IMR-90 (cell line): Measurements from ENCODE around the gene SUPV3L1. TPM values are rescaled to one million over a fixed set of nuclear protein-coding genes. Genes with fewer than 3 reads are reported as not detected.

Experiments used
- ATAC-seq: fragments of 200-7000 bp; cut with Tn5 transposase; 2 replicates; pipeline ENCODE4 v1.9.1; 2020; ENCODE audit warnings: low read depth, mild to moderate bottlenecking, moderate library complexity
- BruUV-seq: library from RNA; stranded (reverse); fragments of 400-500 nt; replicated peaks from 2 replicates; lab custom pipeline; 2021; lab: Mats Ljungman, UMichigan
- CTCF ChIA-PET: fragments of 300-600 bp; formaldehyde crosslinking; extraction: SDS; loops from one replicate; lab custom pipeline; 2021; ENCODE audit warnings: antibody characterized with exemption; lab: Yijun Ruan, JAX
- POLR2A ChIA-PET: fragments of 300-600 bp; sonication (Branson Sonifier 250); formaldehyde crosslinking; loops from one replicate; lab custom pipeline; 2022; ENCODE audit warnings: antibody characterized with exemption; ENCODE audit not compliant: unreplicated experiment; lab: Charles Lee
- DNase-seq: peaks from one replicate; pipeline ENCODE4 v3.0.0; 2013
- H2AFZ ChIP-seq: replicated peaks from 2 replicates; pipeline ENCODE3; 2013; ENCODE audit warnings: low read length, mild to moderate bottlenecking; ENCODE audit not compliant: poor library complexity
- H2AK5ac ChIP-seq: 2 replicates; pipeline ENCODE4 v1.6.1; 2013; ENCODE audit warnings: low read depth, low read length, inconsistent platforms
- H2AK9ac ChIP-seq: replicated peaks from 2 replicates; pipeline ENCODE3; 2013; ENCODE audit warnings: mild to moderate bottlenecking, low read depth, low read length, moderate library complexity; ENCODE audit not compliant: poor library complexity
- H2BK120ac ChIP-seq: 2 replicates; pipeline ENCODE4 v1.6.1; 2013; ENCODE audit warnings: low read depth, low read length, inconsistent platforms
- H2BK15ac ChIP-seq: 3 replicates; pipeline ENCODE4 v1.6.1; 2013; ENCODE audit warnings: low read depth, low read length, inconsistent platforms
- H2BK20ac ChIP-seq: 2 replicates; pipeline ENCODE4 v1.6.1; 2013; ENCODE audit warnings: low read depth, mild to moderate bottlenecking, inconsistent platforms, low read length, moderate library complexity
- H2BK5ac ChIP-seq: 2 replicates; pipeline ENCODE4 v1.6.1; 2013; ENCODE audit warnings: mild to moderate bottlenecking, low read depth, low read length, inconsistent platforms; ENCODE audit not compliant: poor library complexity, severe bottlenecking
- H3K14ac ChIP-seq: replicated peaks from 2 replicates; pipeline ENCODE4 v1.6.1; 2013; ENCODE audit warnings: low read depth, low read length, inconsistent platforms
- H3K18ac ChIP-seq: 2 replicates; pipeline ENCODE4 v1.6.1; 2013; ENCODE audit warnings: low read depth, low read length, control low read depth
- H3K23ac ChIP-seq: 2 replicates; pipeline ENCODE4 v1.6.1; 2013; ENCODE audit warnings: low read depth, low read length, inconsistent platforms
- H3K27ac ChIP-seq: 2 replicates; pipeline ENCODE4 v1.5.1; 2013; ENCODE audit warnings: mild to moderate bottlenecking, control low read depth, low read length; ENCODE audit not compliant: insufficient read depth
- H3K27me3 ChIP-seq: 2 replicates; pipeline ENCODE4 v1.6.1; 2013; ENCODE audit warnings: low read length; ENCODE audit not compliant: control insufficient read depth, insufficient read depth
- H3K36me3 ChIP-seq: 2 replicates; pipeline ENCODE4 v1.6.1; 2013; ENCODE audit warnings: low read length, mixed read lengths; ENCODE audit not compliant: control insufficient read depth, insufficient read depth
- H3K4ac ChIP-seq: 2 replicates; pipeline ENCODE4 v1.6.1; 2013; ENCODE audit warnings: low read depth, low read length, inconsistent platforms
- H3K4me1 ChIP-seq: 2 replicates; pipeline ENCODE4 v1.6.1; 2013; ENCODE audit warnings: low read length, mixed read lengths; ENCODE audit not compliant: control insufficient read depth, insufficient read depth
- H3K4me2 ChIP-seq: 2 replicates; pipeline ENCODE4 v1.6.1; 2013; ENCODE audit warnings: low read depth, mild to moderate bottlenecking, control low read depth, low read length, moderate library complexity
- H3K4me3 ChIP-seq: 2 replicates; pipeline ENCODE4 v1.5.1; 2013; ENCODE audit warnings: low read depth, mild to moderate bottlenecking, control low read depth, low read length, moderate library complexity; ENCODE audit not compliant: insufficient read depth
- H3K56ac ChIP-seq: 2 replicates; pipeline ENCODE4 v1.6.1; 2013; ENCODE audit warnings: low read length, inconsistent platforms; ENCODE audit not compliant: insufficient read depth; ENCODE audit errors: extremely low read depth
- H3K79me1 ChIP-seq, 2 experiments: 2 replicates each; pipeline ENCODE4 v1.6.1; 2013; ENCODE audit warnings: low read length in 2 of 2, inconsistent platforms in 1 of 2, low read depth in 1 of 2
- H3K9ac ChIP-seq: 2 replicates; pipeline ENCODE4 v1.6.1; 2013; ENCODE audit warnings: low read depth, low read length, control low read depth
- H3K9me1 ChIP-seq: 2 replicates; pipeline ENCODE4 v1.6.1; 2013; ENCODE audit warnings: low read length, inconsistent platforms; ENCODE audit not compliant: insufficient read depth
- H3K9me3 ChIP-seq: 2 replicates; pipeline ENCODE4 v1.6.1; 2013; ENCODE audit warnings: low read length; ENCODE audit not compliant: control insufficient read depth, insufficient read depth
- H4K20me1 ChIP-seq: 2 replicates; pipeline ENCODE4 v1.6.1; 2013; ENCODE audit warnings: low read length, inconsistent platforms; ENCODE audit not compliant: insufficient read depth
- H4K5ac ChIP-seq: 2 replicates; pipeline ENCODE4 v1.6.1; 2013; ENCODE audit warnings: mild to moderate bottlenecking, low read depth, low read length, control low read depth
- H4K8ac ChIP-seq, 2 experiments: 2 replicates each; pipeline ENCODE4 v1.6.1; 2013; ENCODE audit warnings: low read depth in 2 of 2, low read length in 2 of 2, control low read depth in 1 of 2, inconsistent platforms in 1 of 2
- H4K91ac ChIP-seq: 2 replicates; pipeline ENCODE4 v1.6.1; 2013; ENCODE audit warnings: low read depth, low read length, inconsistent platforms; ENCODE audit not compliant: insufficient read depth
- CHD1 ChIP-seq: IDR thresholded peaks from 2 replicates; pipeline ENCODE4 v1.6.1; 2012; ENCODE audit warnings: low read depth, low read length, improper control_type of control experiment
- CTCF ChIP-seq: conservative IDR thresholded peaks from 2 replicates; pipeline ENCODE4 v1.5.1; 2012; ENCODE audit warnings: mild to moderate bottlenecking, low read depth, low read length, improper control_type of control experiment
- MAFK ChIP-seq: IDR thresholded peaks from 2 replicates; pipeline ENCODE4 v1.6.1; 2012; ENCODE audit warnings: low read depth, low read length, improper control_type of control experiment
- NFE2L2 ChIP-seq: fragments of 150-350 bp; IDR thresholded peaks from 2 replicates; pipeline ENCODE4 v1.6.1; 2016; ENCODE audit warnings: low read depth, mild to moderate bottlenecking, low read length
- POLR2A ChIP-seq: IDR thresholded peaks from 2 replicates; pipeline ENCODE4 v1.6.1; 2012; ENCODE audit warnings: mild to moderate bottlenecking, low read depth, low read length
- RAD21 ChIP-seq: IDR thresholded peaks from 2 replicates; pipeline ENCODE4 v1.6.1; 2012; ENCODE audit warnings: low read length, improper control_type of control experiment
- RFX5 ChIP-seq: IDR thresholded peaks from 2 replicates; pipeline ENCODE4 v1.8.0; 2012; ENCODE audit warnings: low read depth, mild to moderate bottlenecking, low read length, moderate library complexity
- SMC3 ChIP-seq: fragments of 150-350 bp; IDR thresholded peaks from 2 replicates; pipeline ENCODE4 v1.6.1; 2016; ENCODE audit warnings: low read depth, mild to moderate bottlenecking, antibody characterized with exemption, low read length, moderate library complexity
- WGBS, 2 experiments: methylation state at CpG; one replicate each; pipeline versions ENCODE4 v1.1.5 to v1.1.7; 2013; ENCODE audit warnings: missing lambda C conversion rate in 2 of 2; ENCODE audit not compliant: insufficient read length in 1 of 2; ENCODE audit errors: extremely low coverage in 2 of 2; 5-methylcytosine and 5-hydroxymethylcytosine counted together
- dilution Hi-C: fragments of 300-500 bp; cut with HindIII; formaldehyde crosslinking; loops from one replicate; pipeline ENCODE4 v1.14.3; 2018; ENCODE audit warnings: low sequenced_read_pairs; ENCODE audit not compliant: unreplicated experiment
- in situ Hi-C: fragments of 300-500 bp; cut with MboI; formaldehyde crosslinking; loops from 3 replicates; pipeline ENCODE4 v1.14.3; 2019; ENCODE audit warnings: low sequenced_read_pairs, inconsistent platforms, mixed read lengths
- intact Hi-C: fragments of 100-400 bp; cut with micrococcal nuclease; formaldehyde crosslinking; loops from 2 replicates; pipeline ENCODE4 v1.10.0; 2022
- polyA plus RNA-seq, 3 experiments: library from polyadenylated mRNA; depleted of rRNA; stranded (reverse); fragments of >200 nt; gene quantifications; 2 replicates each; pipeline ENCODE4 v1.2.3, GENCODE V29; 2012; ENCODE audit warnings: low replicate concordance in 1 of 3
- total RNA-seq: library from RNA; depleted of rRNA; stranded (reverse); fragments of >200 nt; gene quantifications from 2 replicates; pipeline ENCODE4 v1.2.3, GENCODE V29; 2012

SUPV3L1 gene
- total and polyA plus RNA-seq, 2 of the 4 experiments (the other 2 are of a cell fraction): 24.4 to 26.5 TPM

- in situ Hi-C loops: loop anchor here (10.0 kb wide), 1 partner anchor 267 kb away; no protein-coding TSS in a partner anchor
These were observed 57.6 kb downstream of the SUPV3L1 start for GRCh38 chr10:69237528-69238159.

More at GRCh38 chr10:69237528-69238159, 57.6 kb downstream of the SUPV3L1 start:
- no peak overlapping the region for H2BK20ac ChIP-seq
- no TSS peak for BruUV-seq
- peak overlapping the region; percentile 67 for H2AK9ac ChIP-seq
- ChIA-PET CTCF (interaction anchor here (1.1 to 1.6 kb wide), 4 partner anchors 145 to 170 kb away, joined by 3 to 5 read pairs (median 4); no protein-coding TSS in a partner anchor), POLR2A (no interaction called here)
- no peak overlapping the region for H3K4me3 ChIP-seq
- peaks cover 3% of the 10 kb centered on the region for H3K9me1 ChIP-seq
- H2AFZ ChIP-seq: peak overlapping the region; percentile 77
- H4K20me1 ChIP-seq: no peaks in the 10 kb centered on the region
- H3K23ac ChIP-seq: no peak overlapping the region
- H2BK120ac ChIP-seq: no peak overlapping the region
- no peaks in the 10 kb centered on the region for H3K79me1 ChIP-seq
- no peaks in the 10 kb centered on the region for H3K4me1 ChIP-seq
- WGBS, 2 experiments: no CpG with 5 or more reads among the region's 17 CpGs
- no peaks in the 10 kb centered on the region for H3K9me3 ChIP-seq
- peak; percentile 99 for ATAC-seq
- H3K9ac ChIP-seq: no peak overlapping the region
- no peak overlapping the region for H2BK5ac ChIP-seq
- H4K5ac ChIP-seq: no peak overlapping the region
- peak; percentile 52; the same call in 1 of the 2 replicates for TF ChIP-seq POLR2A
- peak; percentile 98 for TF ChIP-seq RAD21
- TF ChIP-seq NFE2L2: no peak
- TF ChIP-seq SMC3: peak; percentile 98
- TF ChIP-seq RFX5: no peak
- no peak for TF ChIP-seq MAFK
- no peak for TF ChIP-seq CHD1
- peak; percentile 94 for TF ChIP-seq CTCF
- no peak overlapping the region for H4K8ac ChIP-seq
- H2AK5ac ChIP-seq: no peak overlapping the region
- intact Hi-C loops: loop anchor here (1.0 to 5.0 kb wide), 6 partner anchors 80 to 271 kb away; no protein-coding TSS in a partner anchor
- H3K4me2 ChIP-seq: no peak overlapping the region
- no peak overlapping the region for H2BK15ac ChIP-seq
- 0 out of 2 replicates have a peak overlapping the region, but pooled peaks have one; percentile 21 for H3K56ac ChIP-seq
- DNase-seq: peak; percentile 64
- H3K18ac ChIP-seq: no peak overlapping the region
- H4K91ac ChIP-seq: no peak overlapping the region
- dilution Hi-C loops: no loop called here
- peaks cover 2% of the 10 kb centered on the region; the same call in 1 of the 2 replicates for H3K27me3 ChIP-seq
- H3K36me3 ChIP-seq: no peaks in the 10 kb centered on the region
- H3K14ac ChIP-seq: no peak overlapping the region
- no peak overlapping the region for H3K4ac ChIP-seq
- H3K27ac ChIP-seq: no peak overlapping the region
